ENCODE results near the gene PHYKPL. TPM values are rescaled to one million over a fixed set of nuclear protein-coding genes. Genes with fewer than 3 reads are reported as not detected.

PHYKPL gene
- total RNA-seq, 1 experiment from 2014 or later = 43.2 TPM

DNA sequence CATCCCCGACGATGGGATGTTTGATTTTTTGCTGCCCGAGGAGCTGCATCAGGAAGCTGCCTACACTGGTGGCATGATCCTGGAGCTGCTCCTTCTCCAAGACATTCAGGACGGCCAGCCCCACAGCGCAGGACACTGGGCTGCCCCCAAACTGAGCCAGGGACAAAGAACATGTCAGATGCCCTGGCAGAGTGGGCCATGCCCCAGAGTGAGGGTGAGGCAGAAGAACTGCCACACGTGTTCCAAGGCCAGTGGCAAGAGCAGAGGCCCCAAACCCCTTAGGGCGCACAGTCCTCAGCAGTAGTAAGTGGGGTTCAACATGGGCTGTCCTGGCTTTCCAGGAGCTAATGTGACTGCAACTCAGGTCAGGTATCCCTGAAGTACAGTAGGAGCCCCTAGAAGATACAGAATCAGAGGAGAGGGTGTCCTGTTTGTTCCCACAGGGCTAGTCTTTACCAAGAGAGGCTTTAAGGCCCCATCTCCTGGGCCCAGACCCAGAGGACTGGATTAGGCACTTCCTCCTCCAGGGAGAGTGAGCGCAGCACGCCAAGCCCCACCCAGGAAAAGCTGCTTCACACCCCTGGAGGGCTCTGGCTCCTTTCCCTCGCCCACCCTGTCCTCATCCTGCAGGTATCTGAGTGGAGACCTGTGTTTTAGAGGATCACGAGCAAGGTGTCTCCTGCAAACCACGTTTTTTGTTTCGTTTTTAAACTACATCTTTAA is 17.2 kb downstream of the PHYKPL start:
- no peak for ATAC-seq
- Histone ChIP-seq H3K27me3 (ENCODE audit: control insufficient read depth, insufficient read depth, low read length) (no peaks in the 10 kb centered on the region), H3K9me3 (ENCODE audit: control insufficient read depth, insufficient read depth, low read depth, low read length) (no peaks in the 10 kb centered on the region), H3K4me3 (ENCODE audit: low read depth in 2 of 2, low read length in 2 of 2) (no peak overlapping the region), H3K4me1 (ENCODE audit: control insufficient read depth, insufficient read depth, low read length) (peaks cover 9% of the 10 kb centered on the region), H3K36me3 (ENCODE audit: control insufficient read depth, insufficient read depth, low read length) (peaks cover 3% of the 10 kb centered on the region), H3K27ac (ENCODE audit: low read length) (no peak overlapping the region)
- intact Hi-C loops (cut with micrococcal nuclease; ENCODE audit: unreplicated experiment) = no loop called here
- CTCF ChIA-PET = no interaction called here
- POLR2A ChIA-PET = interaction anchor here (0.6 kb wide), 1 partner anchor 16 kb away, joined by 3 read pairs; no protein-coding TSS in a partner anchor
- in situ Hi-C loops (cut with HindIII; ENCODE audit: low pct_unique_long_range_greater_than_20kb, low sequenced_read_pairs) = no loop called here
- TF ChIP-seq TCF7L2 (IDR thresholded peaks at IDR 0.05; ENCODE audit: low read depth, low read length) (no peak), SIN3A (IDR thresholded peaks at IDR 0.05; ENCODE audit: borderline replicate concordance, insufficient read depth, low read depth, low read length) (no peak), POLR2AphosphoS5 (IDR thresholded peaks at IDR 0.05; ENCODE audit: low read depth, low read length) (no peak)
- TF ChIP-seq, protein P1, sequence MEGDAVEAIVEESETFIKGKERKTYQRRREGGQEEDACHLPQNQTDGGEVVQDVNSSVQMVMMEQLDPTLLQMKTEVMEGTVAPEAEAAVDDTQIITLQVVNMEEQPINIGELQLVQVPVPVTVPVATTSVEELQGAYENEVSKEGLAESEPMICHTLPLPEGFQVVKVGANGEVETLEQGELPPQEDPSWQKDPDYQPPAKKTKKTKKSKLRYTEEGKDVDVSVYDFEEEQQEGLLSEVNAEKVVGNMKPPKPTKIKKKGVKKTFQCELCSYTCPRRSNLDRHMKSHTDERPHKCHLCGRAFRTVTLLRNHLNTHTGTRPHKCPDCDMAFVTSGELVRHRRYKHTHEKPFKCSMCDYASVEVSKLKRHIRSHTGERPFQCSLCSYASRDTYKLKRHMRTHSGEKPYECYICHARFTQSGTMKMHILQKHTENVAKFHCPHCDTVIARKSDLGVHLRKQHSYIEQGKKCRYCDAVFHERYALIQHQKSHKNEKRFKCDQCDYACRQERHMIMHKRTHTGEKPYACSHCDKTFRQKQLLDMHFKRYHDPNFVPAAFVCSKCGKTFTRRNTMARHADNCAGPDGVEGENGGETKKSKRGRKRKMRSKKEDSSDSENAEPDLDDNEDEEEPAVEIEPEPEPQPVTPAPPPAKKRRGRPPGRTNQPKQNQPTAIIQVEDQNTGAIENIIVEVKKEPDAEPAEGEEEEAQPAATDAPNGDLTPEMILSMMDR (IDR thresholded peaks at IDR 0.05) = no peak
- TF ChIP-seq, protein P2, sequence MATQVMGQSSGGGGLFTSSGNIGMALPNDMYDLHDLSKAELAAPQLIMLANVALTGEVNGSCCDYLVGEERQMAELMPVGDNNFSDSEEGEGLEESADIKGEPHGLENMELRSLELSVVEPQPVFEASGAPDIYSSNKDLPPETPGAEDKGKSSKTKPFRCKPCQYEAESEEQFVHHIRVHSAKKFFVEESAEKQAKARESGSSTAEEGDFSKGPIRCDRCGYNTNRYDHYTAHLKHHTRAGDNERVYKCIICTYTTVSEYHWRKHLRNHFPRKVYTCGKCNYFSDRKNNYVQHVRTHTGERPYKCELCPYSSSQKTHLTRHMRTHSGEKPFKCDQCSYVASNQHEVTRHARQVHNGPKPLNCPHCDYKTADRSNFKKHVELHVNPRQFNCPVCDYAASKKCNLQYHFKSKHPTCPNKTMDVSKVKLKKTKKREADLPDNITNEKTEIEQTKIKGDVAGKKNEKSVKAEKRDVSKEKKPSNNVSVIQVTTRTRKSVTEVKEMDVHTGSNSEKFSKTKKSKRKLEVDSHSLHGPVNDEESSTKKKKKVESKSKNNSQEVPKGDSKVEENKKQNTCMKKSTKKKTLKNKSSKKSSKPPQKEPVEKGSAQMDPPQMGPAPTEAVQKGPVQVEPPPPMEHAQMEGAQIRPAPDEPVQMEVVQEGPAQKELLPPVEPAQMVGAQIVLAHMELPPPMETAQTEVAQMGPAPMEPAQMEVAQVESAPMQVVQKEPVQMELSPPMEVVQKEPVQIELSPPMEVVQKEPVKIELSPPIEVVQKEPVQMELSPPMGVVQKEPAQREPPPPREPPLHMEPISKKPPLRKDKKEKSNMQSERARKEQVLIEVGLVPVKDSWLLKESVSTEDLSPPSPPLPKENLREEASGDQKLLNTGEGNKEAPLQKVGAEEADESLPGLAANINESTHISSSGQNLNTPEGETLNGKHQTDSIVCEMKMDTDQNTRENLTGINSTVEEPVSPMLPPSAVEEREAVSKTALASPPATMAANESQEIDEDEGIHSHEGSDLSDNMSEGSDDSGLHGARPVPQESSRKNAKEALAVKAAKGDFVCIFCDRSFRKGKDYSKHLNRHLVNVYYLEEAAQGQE (IDR thresholded peaks at IDR 0.05; ENCODE audit: insufficient read depth in 1 of 2, low read depth in 2 of 2, low read length in 1 of 2) = no peak
- no peak for DNase-seq (ENCODE audit: low read depth, low spot score)
- no TSS peak for BruUV-seq (replicated peaks)

DNA sequence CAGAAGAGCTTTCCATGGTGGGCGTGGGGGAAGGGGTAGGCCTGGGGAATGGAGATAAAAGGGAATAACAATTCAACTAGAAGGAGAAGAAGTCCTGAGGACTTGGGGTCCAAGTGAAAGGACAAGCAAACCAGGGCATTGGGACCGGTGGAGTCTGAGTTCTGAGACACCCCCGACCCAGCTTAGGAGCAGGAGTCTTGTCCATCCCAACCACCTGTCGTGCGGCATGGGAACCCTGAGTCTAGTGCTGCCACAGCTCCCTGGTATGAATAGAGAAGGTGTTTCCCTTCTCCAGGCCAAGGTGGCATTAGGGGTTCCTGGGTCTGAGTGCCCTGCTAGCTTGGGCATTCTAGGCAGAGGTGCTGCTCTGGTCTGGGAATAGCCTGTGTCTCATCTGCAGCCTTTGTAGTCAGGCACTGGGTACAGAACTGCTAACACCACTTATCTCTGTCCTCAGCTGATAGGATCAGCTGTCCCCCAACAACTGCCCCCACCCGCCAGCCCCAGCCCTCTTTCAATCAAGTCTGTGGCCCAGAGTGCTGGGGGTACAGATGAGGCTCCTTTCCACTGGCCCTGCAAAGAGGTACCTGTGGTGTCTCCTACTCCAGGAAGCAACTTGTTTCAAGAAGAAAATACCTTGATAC is 18.3 kb downstream of the PHYKPL start:
- DNase-seq (ENCODE audit: low read depth, low spot score) (no peak), ATAC-seq (no peak)
- Histone ChIP-seq H3K27me3 (ENCODE audit: control insufficient read depth, insufficient read depth, low read length) (no peaks in the 10 kb centered on the region), H3K9me3 (ENCODE audit: control insufficient read depth, insufficient read depth, low read depth, low read length) (no peaks in the 10 kb centered on the region), H3K27ac (ENCODE audit: low read length) (no peak overlapping the region), H3K4me1 (ENCODE audit: control insufficient read depth, insufficient read depth, low read length) (peaks cover 11% of the 10 kb centered on the region), H3K4me3 (ENCODE audit: low read depth in 2 of 2, low read length in 2 of 2) (no peak overlapping the region), H3K36me3 (ENCODE audit: control insufficient read depth, insufficient read depth, low read length) (peaks cover 3% of the 10 kb centered on the region)
- intact Hi-C loops (cut with micrococcal nuclease; ENCODE audit: unreplicated experiment) (no loop called here), in situ Hi-C loops (cut with HindIII; ENCODE audit: low pct_unique_long_range_greater_than_20kb, low sequenced_read_pairs) (no loop called here)
- ChIA-PET POLR2A (no interaction called here), CTCF (interaction anchor here (0.6 kb wide), 1 partner anchor 28 kb away, joined by 3 read pairs; no protein-coding TSS in a partner anchor)
- TF ChIP-seq, protein P1 (IDR thresholded peaks at IDR 0.05) = no peak
- TF ChIP-seq SIN3A (IDR thresholded peaks at IDR 0.05; ENCODE audit: borderline replicate concordance, insufficient read depth, low read depth, low read length) (no peak), POLR2AphosphoS5 (IDR thresholded peaks at IDR 0.05; ENCODE audit: low read depth, low read length) (peak; percentile 48; the same call in 1 of the 2 replicates)
- no TSS peak for BruUV-seq (replicated peaks)
